Effector memory CD8-positive, alpha-beta T cell (primary cell): Measurements from ENCODE around the gene TGFB1.

Experiments used
- ATAC-seq: fragments of 150-1000 bp; cut with Tn5 transposase; replicated peaks from 2 replicates; pipeline ENCODE4 v1.10.0; 2021; ENCODE audit warnings: mild to moderate bottlenecking, moderate library complexity
- DNase-seq, 3 experiments: peaks; one replicate each; pipeline ENCODE4 v3.0.0; 2021
- H3K27ac Mint-ChIP-seq, 2 donors: one replicate each; pipeline ENCODE4 v1.8.0; 2022; ENCODE audit warnings: mild to moderate bottlenecking in 2 of 2, mixed read lengths in 2 of 2, moderate library complexity in 2 of 2
- H3K27me3 Mint-ChIP-seq, 2 donors: one replicate each; pipeline ENCODE4 v1.8.0; 2022; ENCODE audit warnings: mixed read lengths in 2 of 2
- H3K36me3 Mint-ChIP-seq: one replicate; pipeline ENCODE4 v1.8.0; 2022; ENCODE audit warnings: mild to moderate bottlenecking, moderate library complexity, mixed read lengths; ENCODE audit not compliant: insufficient read depth
- H3K4me1 Mint-ChIP-seq, 2 donors: one replicate each; pipeline ENCODE4 v1.8.0; 2022; ENCODE audit warnings: low read depth in 2 of 2, mixed read lengths in 2 of 2
- H3K4me3 Mint-ChIP-seq, 2 donors: one replicate each; pipeline ENCODE4 v1.8.0; 2022; ENCODE audit warnings: mild to moderate bottlenecking in 2 of 2, mixed read lengths in 2 of 2, moderate library complexity in 2 of 2
- H3K9me3 Mint-ChIP-seq, 2 donors: one replicate each; pipeline ENCODE4 v1.8.0; 2022; ENCODE audit warnings: mixed read lengths in 2 of 2

Gene TGFB1

DNA sequence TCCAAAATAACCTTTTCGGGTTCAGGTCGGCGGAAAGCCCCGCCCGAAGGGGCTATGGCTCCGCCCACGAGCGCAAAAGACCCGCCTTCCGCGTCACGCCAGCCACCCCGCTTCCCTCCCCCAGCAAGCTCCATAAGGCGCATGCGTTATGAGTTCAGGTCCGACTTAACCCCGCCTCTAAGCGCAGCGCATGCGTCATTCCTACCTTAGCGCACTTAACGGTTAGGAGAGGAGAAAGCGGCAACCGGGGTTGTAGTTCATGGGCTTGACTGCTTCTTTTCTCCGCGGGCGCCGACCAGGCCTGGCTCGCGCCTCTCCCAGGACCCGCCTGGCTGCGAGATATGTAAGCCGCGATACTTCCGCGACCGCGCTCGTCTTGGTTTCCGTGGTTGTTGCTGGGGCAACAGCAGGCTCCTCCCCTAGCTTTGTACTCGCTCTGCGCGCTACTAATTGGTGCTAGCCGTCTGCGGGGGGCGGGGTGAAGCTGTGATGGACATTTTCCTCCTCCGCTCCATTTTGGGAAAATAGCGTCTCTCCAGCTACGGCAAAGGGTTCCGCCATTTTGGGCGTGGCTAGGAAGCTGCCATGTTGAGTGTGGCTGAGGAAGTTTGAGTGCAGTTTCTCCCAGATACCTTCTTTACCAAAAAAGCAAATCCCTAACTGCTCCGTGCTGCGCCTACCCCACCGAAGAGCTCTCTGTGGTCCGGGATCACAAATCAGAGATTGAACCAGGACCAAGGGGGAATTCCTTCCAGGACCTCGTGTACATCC lies 10.2 kb upstream of the TGFB1 start, which contains the start of gene B9D2:
Gene B9D2, minus strand, starts transcription at position 397 of the 771 bp plus-strand sequence. CDS start 630 bp downstream, outside the sequence.
- Mint-ChIP-seq H3K36me3 (peaks cover 23% of the 10 kb centered on the region), H3K27ac (peak within 1 kb of the TSS; percentile 98 to 99), H3K4me1 (peaks cover 22 to 27% of the 10 kb centered on the region in 2 donors), H3K4me3 (peak within 1 kb of the TSS; percentile 84 to 91), H3K27me3 (no peaks in the 10 kb centered on the region), H3K9me3 (no peaks in the 10 kb centered on the region)
- peak; percentile 97 to 98 (median 97) for DNase-seq
- peak; percentile 93 for ATAC-seq

- Mint-ChIP-seq H3K9me3 (no peaks in the 10 kb centered on the region), H3K36me3 (peaks cover 24% of the 10 kb centered on the region), H3K4me1 (peaks cover 25 to 29% of the 10 kb centered on the region in 2 donors), H3K4me3 (peak overlapping the region; percentile 84 to 91), H3K27ac (peak overlapping the region; percentile 98 to 99), H3K27me3 (no peaks in the 10 kb centered on the region)
- ATAC-seq: no peak
- DNase-seq: no peak
These were observed 9.6 kb upstream of the TGFB1 start for GRCh38 chr19:41363371-41363752.

DNA sequence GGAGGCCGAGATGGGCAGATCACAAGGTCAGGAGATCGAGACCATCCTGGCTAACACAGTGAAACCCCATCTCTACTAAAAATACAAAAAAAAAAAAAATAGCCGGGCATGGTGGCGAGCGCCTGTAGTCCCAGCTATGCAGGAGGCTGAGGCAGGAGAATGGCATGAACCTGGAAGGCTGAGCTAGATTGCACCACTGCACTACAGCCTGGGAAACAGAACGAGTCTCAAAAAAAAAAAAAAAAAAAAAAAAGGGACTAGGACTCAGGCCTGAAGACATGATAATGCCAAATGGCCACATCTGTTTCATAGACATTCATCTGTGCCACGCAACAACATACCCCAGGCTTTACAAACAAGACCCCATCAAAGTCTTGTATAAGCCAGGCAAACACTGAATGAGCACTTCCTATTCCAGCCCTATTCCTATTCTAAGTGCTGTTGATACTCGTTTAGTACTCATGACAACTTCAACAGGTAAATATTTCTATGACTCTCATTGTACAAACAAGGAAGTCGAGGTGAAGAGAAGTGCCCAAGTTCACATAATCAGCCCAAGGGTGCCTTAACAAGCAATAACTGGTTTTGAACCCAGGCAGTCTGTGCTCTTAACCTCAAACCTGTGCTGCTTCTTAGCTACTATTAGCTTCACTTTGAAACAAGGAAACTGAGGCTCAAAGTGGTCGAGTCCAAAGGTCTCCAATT lies 8.6 kb upstream of the TGFB1 start:
- Mint-ChIP-seq H3K27me3 (no peaks in the 10 kb centered on the region), H3K4me1 (peaks cover 34 to 39% of the 10 kb centered on the region in 2 donors), H3K4me3 (peak overlapping the region; percentile 84 to 91), H3K36me3 (peaks cover 31% of the 10 kb centered on the region), H3K27ac (peak overlapping the region in 1 of 2 donors; percentile 99), H3K9me3 (no peaks in the 10 kb centered on the region)
- DNase-seq: no peak
- ATAC-seq: no peak

DNA sequence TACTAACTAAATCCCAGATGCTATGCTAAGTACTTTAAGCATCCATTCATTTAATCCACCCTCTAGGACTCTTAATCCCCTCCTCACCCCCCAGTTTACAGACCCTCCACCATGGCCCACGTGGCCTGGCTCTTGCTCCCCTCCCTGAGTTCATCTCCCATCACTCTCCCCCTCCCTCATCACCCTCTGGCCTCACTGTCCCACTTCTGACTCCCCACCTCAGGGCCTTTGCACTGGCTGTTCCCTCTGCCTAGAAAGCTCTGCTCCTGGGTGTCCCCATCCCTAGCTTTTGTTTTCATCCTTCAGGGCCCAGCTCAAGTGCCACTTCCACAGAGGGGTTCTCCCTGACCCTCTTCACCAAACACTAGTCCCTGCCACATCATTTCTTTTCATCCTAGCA lies 6.0 kb upstream of the TGFB1 start:
- DNase-seq: no peak
- Mint-ChIP-seq H3K9me3 (no peaks in the 10 kb centered on the region), H3K4me3 (peak overlapping the region; percentile 3 to 19), H3K27me3 (no peaks in the 10 kb centered on the region), H3K36me3 (peaks cover 50% of the 10 kb centered on the region), H3K4me1 (peaks cover 50 to 56% of the 10 kb centered on the region in 2 donors), H3K27ac (peak overlapping the region in 1 of 2 donors; percentile 74)
- ATAC-seq: no peak

- peak overlapping the region in 1 of 2 donors; percentile 49 for H3K27ac Mint-ChIP-seq
- peaks cover 42 to 48% of the 10 kb centered on the region in 2 donors for H3K4me1 Mint-ChIP-seq
- peak overlapping the region in 1 of 2 donors; percentile 62 for H3K4me3 Mint-ChIP-seq
- H3K9me3 Mint-ChIP-seq: no peaks in the 10 kb centered on the region
- DNase-seq (no peak), ATAC-seq (no peak)
- peaks cover 52% of the 10 kb centered on the region for H3K36me3 Mint-ChIP-seq
- no peaks in the 10 kb centered on the region for H3K27me3 Mint-ChIP-seq
These were observed 4.0 kb upstream of the TGFB1 start for GRCh38 chr19:41357746-41358145.

DNA sequence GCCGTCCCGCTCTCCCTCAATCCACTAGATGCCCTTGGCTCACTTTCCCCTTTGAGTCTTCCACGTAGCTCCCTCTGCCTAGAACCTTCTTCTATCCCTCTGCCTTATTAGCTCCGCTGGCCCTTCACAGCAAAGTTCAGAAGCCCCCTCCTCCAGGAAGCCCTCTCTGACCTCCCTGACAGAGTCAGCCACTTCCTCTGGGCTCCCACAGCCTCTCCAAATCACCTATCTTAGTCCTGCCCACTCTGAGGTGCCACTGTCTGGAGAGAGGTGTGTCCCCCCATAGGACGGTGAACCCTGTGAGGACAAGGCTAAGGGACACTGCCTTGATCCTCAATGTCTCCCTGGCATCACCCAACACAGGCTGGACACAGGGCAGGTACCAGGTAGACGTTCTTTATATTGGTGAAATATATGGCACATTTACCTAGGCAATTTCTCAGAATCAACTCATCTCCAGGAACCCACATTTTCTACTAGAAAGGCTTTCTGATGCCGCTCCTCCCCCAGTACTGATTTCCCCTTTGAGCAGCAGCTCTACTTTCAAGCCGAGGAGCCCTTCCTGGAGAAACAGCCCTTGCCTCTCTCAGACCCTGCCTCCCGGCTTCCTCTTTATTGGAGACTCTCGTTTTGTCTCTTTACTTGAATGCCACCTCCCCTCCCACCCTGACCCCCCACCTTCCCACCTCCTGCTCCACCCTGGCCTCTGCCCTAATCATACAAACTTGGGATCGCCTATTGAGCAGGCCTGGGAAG lies 3.4 kb upstream of the TGFB1 start:
- peak overlapping the region; percentile 28 to 62 for H3K4me3 Mint-ChIP-seq
- ATAC-seq (no peak), DNase-seq (no peak)
- peak overlapping the region; percentile 49 to 86 for H3K27ac Mint-ChIP-seq
- peaks cover 58% of the 10 kb centered on the region for H3K36me3 Mint-ChIP-seq
- H3K27me3 Mint-ChIP-seq: no peaks in the 10 kb centered on the region
- peaks cover 42 to 44% of the 10 kb centered on the region in 2 donors for H3K4me1 Mint-ChIP-seq
- H3K9me3 Mint-ChIP-seq: no peaks in the 10 kb centered on the region

GRCh38 chr19:41355802-41356201 lies 2.1 kb upstream of the TGFB1 start:
- Mint-ChIP-seq H3K27ac (peak overlapping the region; percentile 49 to 86), H3K36me3 (peaks cover 71% of the 10 kb centered on the region), H3K4me1 (peaks cover 44 to 52% of the 10 kb centered on the region in 2 donors), H3K27me3 (no peaks in the 10 kb centered on the region), H3K9me3 (no peaks in the 10 kb centered on the region), H3K4me3 (peak overlapping the region; percentile 21 to 46)
- DNase-seq (no peak), ATAC-seq (no peak)

- Mint-ChIP-seq H3K4me1 (peaks cover 49 to 53% of the 10 kb centered on the region in 2 donors), H3K4me3 (peak overlapping the region in 1 of 2 donors; percentile 21), H3K27ac (peak overlapping the region; percentile 49 to 86), H3K36me3 (peaks cover 75% of the 10 kb centered on the region), H3K9me3 (no peaks in the 10 kb centered on the region), H3K27me3 (no peaks in the 10 kb centered on the region)
- DNase-seq (no peak), ATAC-seq (no peak)
These were observed 1.3 kb upstream of the TGFB1 start for GRCh38 chr19:41355035-41355434.

DNA sequence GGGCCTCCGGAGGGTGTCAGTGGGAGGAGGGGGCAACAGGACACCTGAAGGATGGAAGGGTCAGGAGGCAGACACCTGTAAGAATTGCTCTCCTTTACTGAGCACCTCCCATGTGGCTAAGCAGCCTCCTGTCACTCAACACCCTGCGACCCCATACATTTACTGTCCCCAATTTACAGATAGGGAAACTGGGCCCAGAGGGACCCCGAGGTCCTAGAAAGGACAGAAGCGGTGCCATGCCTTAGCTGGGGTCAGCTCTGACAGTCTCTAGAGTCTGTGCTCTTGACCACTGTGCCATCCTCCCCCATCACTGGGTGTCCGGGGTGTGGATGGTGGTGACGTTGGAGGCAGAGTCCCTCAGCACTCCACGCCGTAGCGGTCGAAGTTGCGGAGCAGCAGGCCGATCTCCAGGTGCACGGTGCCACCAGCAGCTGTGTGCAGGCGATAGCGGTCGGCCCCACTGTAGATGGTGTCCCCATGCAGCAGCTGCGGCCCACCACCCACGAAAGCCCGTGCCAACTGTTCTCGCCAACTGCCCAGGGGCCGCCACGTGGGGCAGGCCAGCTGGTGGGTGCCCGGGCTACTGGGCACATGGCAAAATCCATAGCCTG lies 726 bp upstream of the TGFB1 start:
- H3K27ac Mint-ChIP-seq: peak overlapping the region; percentile 98
- no peak for DNase-seq
- H3K4me3 Mint-ChIP-seq: peak overlapping the region; percentile 45 to 100
- H3K9me3 Mint-ChIP-seq: no peaks in the 10 kb centered on the region
- no peak for ATAC-seq
- H3K36me3 Mint-ChIP-seq: peaks cover 81% of the 10 kb centered on the region
- H3K4me1 Mint-ChIP-seq: peaks cover 51 to 54% of the 10 kb centered on the region in 2 donors
- H3K27me3 Mint-ChIP-seq: no peaks in the 10 kb centered on the region

DNA sequence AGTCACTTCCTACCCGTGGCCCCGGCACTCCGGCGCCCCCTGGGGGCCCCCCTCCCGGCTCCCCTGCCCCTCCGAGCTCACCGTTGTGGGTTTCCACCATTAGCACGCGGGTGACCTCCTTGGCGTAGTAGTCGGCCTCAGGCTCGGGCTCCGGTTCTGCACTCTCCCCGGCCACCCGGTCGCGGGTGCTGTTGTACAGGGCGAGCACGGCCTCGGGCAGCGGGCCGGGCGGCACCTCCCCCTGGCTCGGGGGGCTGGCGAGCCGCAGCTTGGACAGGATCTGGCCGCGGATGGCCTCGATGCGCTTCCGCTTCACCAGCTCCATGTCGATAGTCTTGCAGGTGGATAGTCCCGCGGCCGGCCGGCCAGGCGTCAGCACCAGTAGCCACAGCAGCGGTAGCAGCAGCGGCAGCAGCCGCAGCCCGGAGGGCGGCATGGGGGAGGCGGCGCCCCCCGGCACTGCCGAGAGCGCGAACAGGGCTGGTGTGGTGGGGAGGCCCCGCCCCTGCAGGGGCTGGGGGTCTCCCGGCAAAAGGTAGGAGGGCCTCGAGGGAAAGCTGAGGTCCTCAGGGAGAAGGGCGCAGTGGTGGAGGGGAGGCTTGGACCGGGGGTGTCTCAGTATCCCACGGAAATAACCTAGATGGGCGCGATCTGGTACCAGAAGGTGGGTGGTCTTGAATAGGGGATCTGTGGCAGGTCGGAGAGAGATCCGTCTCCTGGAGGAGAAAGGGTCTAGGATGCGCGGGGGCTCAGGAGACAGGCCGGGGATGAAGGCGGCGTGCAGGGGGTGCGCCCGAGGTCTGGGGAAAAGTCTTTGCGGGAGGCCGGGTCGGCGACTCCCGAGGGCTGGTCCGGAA lies 885 bp downstream of the TGFB1 start:
- H3K4me3 Mint-ChIP-seq: peak overlapping the region; percentile 99 to 100
- H3K27ac Mint-ChIP-seq: peak overlapping the region; percentile 98
- DNase-seq (peak; percentile 74 to 80 (median 76)), ATAC-seq (peak; percentile 7)
- no peaks in the 10 kb centered on the region for H3K27me3 Mint-ChIP-seq
- H3K9me3 Mint-ChIP-seq: no peaks in the 10 kb centered on the region
- H3K36me3 Mint-ChIP-seq: peaks cover 91% of the 10 kb centered on the region
- peaks cover 57 to 59% of the 10 kb centered on the region in 2 donors for H3K4me1 Mint-ChIP-seq

DNA sequence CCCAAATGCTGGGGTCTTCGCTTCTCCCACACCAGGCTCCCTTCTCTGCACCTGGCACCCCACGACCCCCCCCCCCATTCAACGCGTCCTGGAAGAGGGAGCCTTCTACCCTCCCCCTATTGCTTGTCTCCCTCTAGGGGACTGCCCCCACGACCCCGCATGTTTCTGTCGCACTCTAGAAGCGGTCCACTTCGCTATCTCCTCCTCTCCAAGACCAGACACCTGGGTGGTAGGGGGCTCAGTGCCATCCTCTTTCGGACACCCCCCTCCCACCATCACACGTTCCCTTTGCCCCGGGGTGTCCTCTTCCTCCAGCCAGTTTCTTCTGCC lies 1.5 kb downstream of the TGFB1 start:
- H3K4me1 Mint-ChIP-seq: peaks cover 52 to 54% of the 10 kb centered on the region in 2 donors
- no peaks in the 10 kb centered on the region for H3K9me3 Mint-ChIP-seq
- no peaks in the 10 kb centered on the region for H3K27me3 Mint-ChIP-seq
- H3K4me3 Mint-ChIP-seq: peak overlapping the region; percentile 99 to 100
- no peak for DNase-seq
- peaks cover 94% of the 10 kb centered on the region for H3K36me3 Mint-ChIP-seq
- no peak for ATAC-seq
- peak overlapping the region; percentile 98 for H3K27ac Mint-ChIP-seq
